NOMO-1 (cell line): Measurements from ENCODE around the gene RFXAP.
"Not testable (repeated sequence)": the region's sequence is repeated elsewhere in the genome, so short reads cannot be mapped to it uniquely, and the experiment has no call there.

ENCODE experiments used
- DNase-seq, 2 experiments: peaks; one replicate each; lab custom pipeline; 2025; ENCODE audit not compliant: unreplicated experiment in 2 of 2; lab: John Stamatoyannopoulos, UW

Gene RFXAP, protein sequence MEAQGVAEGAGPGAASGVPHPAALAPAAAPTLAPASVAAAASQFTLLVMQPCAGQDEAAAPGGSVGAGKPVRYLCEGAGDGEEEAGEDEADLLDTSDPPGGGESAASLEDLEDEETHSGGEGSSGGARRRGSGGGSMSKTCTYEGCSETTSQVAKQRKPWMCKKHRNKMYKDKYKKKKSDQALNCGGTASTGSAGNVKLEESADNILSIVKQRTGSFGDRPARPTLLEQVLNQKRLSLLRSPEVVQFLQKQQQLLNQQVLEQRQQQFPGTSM

DNA sequence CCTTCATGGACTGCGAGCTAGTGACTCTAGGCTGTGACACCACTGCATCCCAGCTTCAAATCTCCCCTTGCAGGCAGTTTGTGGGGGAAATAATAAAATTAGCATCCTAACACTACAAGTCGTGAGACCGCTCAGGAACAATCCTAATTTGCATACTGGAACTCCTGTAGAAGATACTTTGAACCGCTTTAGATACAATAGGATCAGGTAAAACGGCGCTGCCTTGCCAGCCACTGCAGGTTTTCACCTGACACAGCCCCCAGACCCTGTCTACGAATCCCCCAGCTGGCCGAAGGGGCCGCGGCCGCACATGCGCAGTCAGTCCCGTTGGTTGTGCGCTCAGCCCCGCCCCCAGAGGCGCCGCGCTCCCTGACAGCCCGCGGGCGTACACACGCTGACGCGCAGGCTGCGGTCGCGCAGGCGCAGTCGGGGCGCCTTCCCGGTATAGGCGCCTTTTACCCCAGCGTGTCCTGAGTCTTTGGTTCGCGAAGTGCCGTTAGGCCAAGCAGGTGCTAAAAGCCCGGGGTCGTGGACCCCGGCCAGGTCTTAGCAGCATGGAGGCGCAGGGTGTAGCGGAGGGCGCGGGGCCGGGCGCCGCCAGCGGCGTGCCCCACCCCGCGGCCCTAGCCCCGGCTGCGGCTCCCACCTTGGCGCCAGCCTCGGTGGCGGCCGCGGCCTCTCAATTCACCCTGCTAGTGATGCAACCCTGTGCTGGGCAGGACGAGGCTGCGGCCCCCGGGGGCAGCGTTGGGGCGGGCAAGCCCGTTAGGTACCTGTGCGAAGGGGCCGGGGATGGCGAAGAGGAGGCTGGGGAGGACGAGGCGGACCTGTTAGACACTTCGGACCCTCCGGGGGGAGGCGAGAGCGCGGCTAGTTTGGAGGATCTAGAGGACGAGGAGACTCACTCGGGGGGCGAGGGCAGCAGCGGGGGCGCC is at the start of gene RFXAP:
Gene RFXAP, plus strand, starts transcription at position 419 of the 935 bp plus-strand sequence. Its CDS starts 136 bp downstream, at position 555.
- DNase-seq: peak; percentile 78 to 92

DNA sequence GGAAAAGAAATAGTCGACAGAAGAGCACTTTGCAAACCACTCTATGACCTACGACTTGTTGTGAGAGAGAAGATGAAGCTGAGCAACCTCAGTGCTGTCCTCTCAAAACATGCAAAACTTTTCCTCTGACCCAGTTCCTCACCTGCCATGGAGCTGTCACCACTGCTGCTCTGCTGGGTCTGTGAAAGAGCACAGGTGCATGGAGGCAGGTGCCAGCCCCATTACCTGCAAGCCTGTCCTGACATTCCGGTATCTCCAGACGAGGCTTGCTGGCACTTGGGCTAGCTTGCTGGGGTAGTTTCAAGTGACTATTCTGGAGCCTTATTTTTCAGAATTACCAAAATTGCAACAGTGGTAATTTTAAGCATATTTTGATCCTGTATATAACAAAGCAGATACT is 49.5 kb upstream of the RFXAP start:
- DNase-seq: no peak

DNA sequence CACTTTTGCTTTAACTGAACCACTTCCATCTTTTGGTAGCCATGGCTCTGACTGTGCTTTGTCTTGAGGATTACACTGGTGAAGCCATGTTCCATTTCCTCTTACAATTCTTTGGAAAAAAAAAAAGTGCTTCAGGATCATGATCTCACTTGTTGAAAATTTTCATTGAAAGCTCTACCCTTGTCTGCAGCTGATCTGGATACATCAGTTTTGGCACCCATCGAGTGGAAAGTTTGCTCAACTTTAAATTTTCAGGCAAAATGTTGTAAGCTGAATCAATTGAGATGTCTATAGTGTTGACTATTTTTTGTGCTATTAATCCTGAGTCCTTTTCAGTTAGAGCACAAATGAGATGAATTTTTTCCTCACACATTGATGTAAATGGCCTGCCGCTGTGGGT is 48.3 kb upstream of the RFXAP start:
- no peak for DNase-seq

DNA sequence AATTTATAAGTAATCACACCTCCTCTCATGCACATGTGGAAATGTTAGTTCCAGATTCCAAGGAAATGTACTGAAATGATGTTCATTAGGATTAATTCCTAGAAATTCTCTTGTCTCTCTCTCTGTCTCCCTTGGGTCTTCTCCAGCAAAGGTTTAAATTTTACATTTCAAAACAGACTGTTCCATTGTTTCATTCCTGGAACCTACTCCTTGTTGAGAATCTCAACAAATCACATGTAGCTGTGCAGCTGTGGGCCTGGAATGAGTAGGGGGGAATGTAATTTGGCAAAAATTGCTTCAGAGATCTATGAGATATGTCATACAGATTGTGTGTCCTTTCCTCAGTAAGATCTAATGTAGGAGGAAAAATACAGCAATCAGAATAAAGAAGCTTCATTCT is 46.2 kb upstream of the RFXAP start:
- no peak for DNase-seq

DNA sequence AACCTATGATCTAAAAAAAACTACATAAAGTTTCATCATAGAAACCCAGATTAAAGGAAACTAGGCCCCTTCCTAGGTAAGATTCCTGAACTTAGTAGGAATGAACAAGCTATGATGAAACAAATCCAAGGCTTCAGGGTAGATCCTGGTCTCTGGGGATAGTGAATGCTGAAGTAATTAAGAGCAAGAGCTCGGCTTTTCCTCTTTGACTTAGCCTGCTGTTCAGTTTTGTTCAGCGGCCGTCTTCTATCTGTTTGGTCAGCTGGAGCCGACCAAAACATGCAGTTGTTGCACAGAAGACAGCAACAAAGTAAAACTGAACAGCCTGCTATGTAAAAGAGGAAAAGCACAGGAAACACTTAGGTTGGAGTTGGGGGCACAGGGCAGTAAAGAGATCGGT is 44.1 kb upstream of the RFXAP start:
- no peak for DNase-seq

DNA sequence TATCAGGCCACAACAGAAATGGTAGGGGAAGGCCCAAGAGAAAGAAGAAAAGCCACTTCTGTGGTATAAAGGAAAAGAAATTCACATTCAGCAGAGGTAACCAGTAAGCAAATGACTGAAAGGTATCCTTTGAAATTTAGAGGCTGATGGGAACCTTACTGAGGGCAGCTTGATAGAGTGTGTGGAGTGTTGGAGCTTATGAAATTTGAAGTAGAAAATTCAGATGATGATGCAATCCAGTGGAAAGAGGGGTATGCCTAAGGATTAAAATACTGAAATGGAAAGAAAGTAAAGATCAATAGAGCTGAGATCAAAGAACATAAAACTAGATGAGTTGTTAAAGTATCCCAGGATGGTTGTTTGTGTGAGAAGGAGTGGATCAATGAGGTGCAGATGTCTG is 42.8 kb upstream of the RFXAP start:
- DNase-seq: no peak

DNA sequence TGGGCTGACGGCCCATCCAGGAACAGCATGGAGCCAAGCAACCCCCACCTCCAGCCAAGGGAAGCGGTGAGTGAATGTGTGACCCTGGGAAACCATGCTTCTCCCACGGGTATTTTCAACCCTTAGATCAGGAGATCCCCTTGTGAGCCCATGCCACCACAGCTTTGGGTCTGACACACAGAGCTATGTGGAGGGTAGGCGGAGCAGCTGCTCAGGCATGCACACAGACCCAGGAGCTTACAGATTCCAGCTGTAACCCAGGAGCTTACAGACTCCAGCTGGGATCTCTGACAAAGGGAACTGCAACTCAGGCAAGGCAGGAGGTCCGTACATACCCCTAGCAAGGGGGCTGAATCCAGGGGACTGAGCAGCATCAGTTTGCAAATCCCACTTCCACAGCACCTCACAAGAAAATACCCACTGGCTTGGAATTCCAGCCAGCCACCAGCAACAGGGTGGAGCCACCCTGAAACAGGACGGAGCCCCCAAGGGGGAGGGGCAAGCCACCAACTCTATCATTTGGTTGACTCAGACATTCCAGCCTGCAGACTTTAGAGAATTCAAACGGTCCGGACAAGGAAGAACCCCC is 40.8 kb upstream of the RFXAP start:
- no peak for DNase-seq

DNA sequence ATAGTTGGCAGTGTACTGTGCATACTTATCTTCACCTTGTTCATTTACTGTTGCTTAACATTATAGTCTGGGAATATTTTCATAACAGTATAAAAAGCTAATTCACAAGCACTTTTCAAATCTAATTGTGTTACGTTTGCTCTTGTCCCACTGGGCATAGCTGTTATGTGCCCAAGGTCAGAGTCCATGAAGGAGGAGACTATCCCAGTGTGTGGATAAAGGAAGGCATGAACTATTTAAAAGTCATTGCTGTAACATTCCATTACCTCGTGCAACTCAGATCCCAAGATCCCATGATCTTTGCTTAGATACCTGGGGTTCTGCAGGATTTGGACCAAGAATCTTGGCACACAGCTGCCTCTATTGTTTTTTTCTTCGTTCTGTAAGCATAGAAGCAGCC is 35.1 kb upstream of the RFXAP start:
- DNase-seq: no peak

DNA sequence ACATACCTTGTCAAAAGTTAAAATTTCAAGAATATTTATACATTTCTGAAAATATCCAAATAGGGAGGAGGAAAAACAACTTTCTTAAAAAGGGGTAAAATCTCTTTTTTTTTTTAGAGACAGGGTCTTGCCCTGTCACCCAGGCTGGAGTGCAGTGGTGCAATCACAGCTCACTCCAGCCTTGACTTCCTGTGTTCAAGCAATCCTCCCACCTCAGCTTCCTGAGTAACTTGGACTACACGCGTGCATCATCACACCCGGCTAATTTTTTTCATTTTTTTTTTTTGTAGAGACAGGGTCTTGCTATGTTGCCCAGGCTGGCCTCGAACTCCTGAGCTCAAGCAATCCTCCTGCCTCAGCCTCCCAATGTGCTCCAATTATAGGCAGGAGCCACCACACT is 32.8 kb upstream of the RFXAP start:
- not testable (repeated sequence) for DNase-seq

DNA sequence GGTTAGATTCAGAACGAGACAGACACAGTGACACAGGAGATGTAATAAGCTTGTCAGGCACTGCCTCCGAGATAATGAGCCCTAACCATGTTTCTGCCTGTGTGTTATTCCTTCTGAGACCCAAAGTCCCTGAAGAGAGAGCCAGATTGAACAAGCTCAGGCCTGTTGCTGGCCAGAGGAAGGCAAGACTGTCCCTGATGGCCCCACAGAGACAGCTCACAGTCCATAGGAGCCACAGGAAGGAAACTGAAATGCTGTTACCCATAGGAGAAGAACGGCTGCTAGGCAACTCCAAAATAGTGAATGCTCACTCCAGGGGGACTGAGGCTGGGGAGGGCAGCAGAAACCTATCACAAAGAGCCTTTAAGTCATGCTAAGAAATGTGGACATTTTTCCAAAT is 31.8 kb upstream of the RFXAP start:
- DNase-seq: no peak

DNA sequence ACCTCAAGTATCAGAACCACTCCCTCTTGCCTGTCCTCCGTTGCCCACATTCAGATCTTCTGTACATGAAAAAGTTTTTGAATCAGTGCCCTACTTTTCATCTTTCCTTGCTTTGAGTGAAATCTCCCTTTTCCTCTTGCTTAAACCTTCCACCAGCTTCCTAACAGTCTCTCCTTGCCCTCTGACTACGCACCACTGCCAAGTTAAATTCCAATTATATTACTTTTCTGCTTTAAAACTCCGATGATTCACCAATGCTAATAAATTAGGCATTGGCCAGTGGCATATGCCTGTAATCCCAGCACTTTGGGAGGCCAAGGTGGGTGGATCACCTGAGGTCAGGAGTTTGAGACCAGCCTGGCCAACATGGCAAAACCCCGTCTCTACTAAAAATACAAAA is 30.7 kb upstream of the RFXAP start:
- no peak for DNase-seq

DNA sequence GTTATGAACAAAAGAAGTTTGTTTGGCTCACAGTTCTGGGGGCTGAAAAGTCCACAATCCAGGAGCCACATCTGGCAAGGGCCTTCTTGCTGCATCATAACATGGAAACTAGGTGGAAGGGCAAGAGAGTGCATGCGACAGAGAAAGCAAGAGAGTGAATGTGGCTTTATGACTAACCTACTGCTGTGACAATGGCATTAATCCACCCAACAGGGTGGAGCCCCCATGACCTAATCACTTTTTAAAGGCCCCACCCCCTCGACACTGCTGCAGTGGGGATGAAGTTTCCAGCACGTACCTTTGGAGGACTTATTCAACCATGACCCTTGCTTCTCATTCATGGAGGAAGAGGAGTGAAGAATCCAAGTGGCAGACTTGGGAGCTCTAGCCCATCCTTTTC is 30.0 kb upstream of the RFXAP start:
- no peak for DNase-seq

DNA sequence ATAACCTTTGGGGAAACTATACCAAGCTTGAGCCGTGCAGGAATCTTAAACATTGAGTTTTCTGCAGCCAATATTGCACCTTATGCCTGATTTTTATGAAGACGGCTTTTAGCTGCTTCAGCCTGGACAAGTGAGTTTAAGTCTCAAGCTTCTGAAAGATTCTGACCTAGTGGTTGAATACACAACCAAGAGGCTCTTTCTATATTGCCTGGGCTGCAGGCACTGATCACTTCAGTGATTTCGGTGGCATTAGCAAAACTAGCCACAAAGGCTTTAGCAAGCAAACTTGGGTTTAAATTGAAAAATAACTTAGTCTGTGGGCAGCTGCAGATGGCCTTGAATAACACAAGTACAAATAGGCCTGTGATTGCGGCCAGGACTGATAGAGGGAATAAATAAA is 29.3 kb upstream of the RFXAP start:
- DNase-seq: no peak

DNA sequence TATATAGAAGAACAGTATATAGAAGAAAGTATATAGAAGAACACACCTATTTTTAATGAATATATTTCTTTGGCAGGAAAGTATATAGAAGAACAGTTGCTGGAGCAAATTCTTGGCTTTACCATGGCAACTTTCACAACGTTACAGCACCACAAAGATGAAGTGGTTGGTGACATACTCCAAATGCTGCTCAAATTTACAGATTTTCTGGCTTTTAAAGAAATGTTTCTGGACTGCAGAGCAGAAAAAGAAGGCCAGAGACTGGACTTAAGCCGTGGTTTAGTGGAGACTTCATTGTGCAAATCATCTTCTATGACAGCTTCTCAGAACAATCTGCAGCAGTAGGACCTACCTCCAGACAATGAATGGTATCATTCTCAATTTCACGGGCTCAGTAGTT is 24.3 kb upstream of the RFXAP start:
- no peak for DNase-seq

DNA sequence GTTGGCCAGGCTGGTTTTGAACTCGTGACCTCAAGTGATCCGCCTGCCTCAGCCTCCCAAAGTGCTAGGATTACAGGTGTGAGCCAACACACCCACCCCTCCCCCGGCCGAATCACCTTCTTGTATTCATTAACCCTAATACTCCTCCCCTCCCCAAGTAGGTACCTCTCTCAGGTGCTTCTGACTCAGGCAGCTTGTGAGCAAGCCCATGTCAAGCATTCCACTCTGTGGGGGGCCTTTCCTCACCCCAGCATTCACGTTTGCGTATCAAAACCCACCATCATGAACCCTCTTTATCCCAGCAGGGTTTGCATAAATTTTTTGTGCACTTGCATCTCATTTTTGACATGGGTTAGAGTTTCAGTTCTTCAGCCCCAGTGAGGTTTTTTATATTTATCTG is 23.6 kb upstream of the RFXAP start:
- DNase-seq: no peak

DNA sequence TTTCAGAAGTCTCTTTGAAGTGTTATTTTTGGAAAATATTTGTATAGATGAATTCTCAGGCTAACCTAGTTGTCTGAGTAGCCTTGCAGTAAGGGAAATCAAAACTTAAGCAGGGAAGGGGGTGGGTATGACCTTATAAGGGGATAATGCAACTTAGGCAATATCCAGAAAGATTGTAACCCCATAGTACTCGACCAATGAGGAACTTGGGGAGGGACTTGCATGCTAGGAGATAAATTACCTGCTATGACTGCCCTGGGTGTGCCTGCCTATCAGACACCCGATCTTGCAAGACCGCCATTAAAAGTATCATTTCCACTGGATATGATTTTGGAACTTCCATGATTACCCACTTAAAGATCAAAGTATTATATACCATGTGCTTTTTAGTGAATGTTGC is 23.0 kb upstream of the RFXAP start:
- DNase-seq: peak in 1 of 2 experiments; percentile 3

DNA sequence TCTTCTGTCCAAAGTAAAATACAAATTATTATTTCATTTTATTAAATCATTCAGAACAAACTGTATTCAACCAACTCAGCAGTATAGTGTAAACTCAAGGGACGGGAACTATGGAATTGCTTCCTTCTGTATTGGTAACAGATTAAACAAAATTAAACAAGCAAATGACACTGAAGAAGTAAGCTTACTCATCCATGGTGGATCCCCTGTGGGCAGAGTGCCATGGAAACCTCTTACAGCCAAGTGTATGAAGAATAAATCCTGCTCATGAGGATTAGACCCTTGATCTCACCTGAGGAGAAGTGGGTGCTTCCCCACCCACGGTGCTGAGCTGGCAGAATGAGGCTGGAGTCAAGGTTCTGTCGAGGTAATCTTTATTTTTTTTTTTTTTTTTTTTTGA is 18.0 kb upstream of the RFXAP start:
- DNase-seq: no peak

DNA sequence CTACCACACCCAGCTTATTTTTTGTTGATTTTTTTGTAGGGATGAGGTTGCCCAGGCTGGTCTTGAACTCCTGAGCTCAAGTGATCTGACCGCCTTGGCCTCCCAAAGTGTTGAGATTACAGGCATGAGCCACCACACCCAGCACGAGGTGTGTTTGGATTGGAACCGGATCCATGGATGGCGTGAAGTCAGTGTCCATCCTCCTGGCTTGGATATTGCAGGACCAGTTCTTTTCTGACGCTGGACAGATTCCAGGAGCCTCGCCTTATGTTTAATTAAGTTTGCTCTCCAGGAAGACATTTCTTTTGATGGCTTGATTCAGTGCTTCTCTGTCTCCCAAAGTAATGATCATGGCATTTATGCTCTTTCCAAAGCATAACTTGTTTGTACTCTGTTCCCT is 14.4 kb upstream of the RFXAP start:
- no peak for DNase-seq

DNA sequence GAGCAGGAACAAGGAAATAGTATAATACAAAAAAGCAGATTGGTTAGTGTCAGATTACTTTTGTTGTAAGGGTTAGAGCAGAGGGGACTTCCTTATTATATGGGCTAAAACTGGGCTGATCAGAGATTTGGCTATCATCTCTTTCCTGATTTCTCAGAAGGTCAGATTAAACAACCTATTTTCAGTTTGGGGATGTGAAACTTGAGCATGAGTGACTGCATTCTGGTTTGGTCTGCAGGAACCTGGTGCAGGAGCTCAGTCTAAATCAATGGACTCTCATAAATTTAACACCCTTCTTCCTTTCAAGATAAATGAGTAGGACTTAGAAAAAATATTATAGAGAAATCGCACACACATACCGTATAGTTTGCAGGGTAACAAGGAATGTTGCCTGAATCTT is 12.9 kb upstream of the RFXAP start:
- peak; percentile 55 to 83 for DNase-seq

DNA sequence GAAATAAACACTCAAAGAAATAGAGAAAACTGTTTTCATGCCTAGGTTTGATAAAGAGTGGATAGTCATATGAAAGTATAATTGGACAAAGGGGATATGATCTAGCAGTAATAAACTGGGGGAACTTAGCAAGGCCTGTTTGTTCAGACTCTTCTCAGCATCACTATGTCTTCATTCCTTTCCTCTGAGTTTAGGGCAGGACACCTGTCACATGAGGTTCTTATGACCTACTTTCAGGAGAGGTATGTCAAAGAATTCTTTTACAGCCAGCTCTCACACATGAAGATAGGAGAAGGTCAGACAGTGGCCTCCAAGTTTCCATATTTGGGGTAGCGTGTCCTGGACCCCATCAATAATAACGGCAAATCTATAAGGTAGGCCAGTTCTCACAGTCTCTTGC is 11.4 kb upstream of the RFXAP start:
- no peak for DNase-seq

DNA sequence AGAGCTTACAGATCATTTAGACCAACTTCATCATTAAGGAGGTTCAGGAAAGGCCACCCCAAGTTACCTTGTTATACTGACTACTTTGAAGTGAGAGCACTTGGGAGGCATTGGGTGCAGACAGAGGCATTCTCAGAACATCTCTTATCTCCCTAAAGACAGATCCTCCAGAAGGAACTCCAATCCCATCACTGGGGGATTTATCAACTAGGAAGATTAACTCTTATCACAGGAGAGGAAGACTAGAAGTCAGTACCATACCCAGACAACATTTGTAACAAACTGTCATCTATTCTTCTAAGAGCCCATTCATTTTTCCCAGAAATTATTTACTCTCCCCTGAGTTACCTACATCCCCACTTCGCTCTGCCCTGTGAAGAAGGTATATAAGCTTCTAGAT is 5.8 kb upstream of the RFXAP start:
- DNase-seq: no peak

DNA sequence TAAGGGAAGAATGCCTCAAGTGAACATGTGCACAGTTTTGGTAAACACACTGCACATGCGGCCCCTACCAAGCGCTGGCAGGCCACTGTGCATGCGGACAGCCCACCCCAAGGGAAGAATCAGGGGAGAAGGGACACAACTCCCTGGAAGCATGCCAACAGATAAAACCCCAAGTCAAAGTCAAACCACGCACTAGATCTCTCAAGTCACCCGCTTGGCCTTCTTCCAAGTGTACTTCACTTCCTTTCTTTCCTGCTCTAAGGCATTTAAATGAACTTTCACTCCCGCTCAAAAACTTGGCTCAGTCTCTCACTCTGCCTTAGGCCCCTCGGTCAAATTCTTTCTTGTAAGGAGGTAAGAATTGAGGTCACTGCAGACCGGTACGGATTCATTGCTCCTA is 4.6 kb upstream of the RFXAP start:
- DNase-seq: no peak
